Activated T-helper 9 cell treated with anti-CD3 and anti-CD28 coated beads, Interleukin-2, amount 50 U/mL, for 16 hours (primary cell): ENCODE data around the gene TBC1D22A.

ENCODE experiments used
- DNase-seq: peaks from one replicate; pipeline ENCODE4 v3.0.0-alpha.2; 2020; ENCODE audit warnings: low read depth

Gene TBC1D22A

DNA sequence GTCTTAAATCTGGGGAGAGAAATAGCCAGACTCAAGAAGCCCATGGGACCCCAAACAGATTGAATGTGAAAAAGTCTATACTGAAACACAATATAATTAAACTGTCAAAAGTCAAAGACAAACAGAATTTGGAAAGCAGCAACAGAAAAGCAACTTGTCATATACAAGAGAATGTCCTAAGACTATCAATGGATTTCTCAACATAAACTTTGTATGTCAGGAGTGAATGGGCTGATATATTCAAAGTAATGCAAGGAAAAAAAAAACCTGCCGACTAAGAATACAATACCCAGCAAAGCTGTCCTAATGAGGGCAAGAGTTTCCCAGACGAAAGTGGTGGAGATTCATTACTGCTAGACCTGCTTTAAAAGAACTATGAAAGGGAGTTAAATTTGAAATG, 73.2 kb downstream of the TBC1D22A start:
- no peak for DNase-seq

GRCh38 chr22:46841522-46841921, 79.1 kb downstream of the TBC1D22A start:
- DNase-seq, result no peak

DNA sequence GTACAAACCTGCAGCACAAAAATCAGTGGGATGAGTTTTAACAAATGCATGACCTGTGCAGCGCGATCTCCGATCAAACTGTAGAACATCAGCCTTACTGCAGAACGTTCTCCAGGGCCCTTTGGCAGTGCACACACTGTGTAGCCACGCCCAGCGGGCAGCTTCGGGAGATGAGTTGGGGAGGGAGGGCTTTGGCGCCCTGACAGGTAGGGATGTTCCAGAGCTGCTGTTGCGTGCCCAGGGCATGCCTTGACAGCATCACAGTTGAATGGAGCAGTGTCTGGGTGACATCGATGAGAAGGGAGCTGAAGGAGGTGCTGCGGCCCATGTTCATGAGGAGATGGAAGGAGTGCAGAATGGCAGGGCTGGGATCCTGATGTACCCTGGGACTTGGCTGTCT, 80.2 kb downstream of the TBC1D22A start:
- DNase-seq, result no peak

DNA sequence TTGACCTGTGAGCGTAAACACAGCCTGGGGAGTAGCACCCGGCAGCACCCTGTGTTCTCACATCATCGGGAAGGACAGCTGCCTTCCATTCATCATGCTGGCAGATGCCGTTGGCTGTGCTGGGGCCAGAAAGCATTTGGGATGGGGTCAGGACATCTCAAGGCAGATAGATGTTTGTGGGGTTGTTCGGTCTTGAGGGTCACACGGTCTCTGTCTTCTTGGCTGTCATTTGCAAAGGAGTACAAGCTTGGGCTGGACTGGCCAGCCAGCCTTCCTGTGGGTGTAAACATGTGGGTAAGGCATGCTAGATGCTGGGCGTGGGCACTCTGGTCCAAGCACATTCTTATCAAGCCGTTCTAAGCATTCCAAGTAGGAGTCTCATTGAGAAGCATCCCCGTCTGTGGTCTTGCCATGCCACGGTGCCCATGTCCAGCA, 81.4 kb downstream of the TBC1D22A start:
- no peak for DNase-seq

- DNase-seq, result no peak
Measured at GRCh38 chr22:46844606-46845210, 82.3 kb downstream of the TBC1D22A start.

GRCh38 chr22:46845296-46846149, 83.1 kb downstream of the TBC1D22A start:
- DNase-seq, result no peak

- no peak for DNase-seq
Measured at GRCh38 chr22:46846150-46846831, 83.8 kb downstream of the TBC1D22A start.

DNA sequence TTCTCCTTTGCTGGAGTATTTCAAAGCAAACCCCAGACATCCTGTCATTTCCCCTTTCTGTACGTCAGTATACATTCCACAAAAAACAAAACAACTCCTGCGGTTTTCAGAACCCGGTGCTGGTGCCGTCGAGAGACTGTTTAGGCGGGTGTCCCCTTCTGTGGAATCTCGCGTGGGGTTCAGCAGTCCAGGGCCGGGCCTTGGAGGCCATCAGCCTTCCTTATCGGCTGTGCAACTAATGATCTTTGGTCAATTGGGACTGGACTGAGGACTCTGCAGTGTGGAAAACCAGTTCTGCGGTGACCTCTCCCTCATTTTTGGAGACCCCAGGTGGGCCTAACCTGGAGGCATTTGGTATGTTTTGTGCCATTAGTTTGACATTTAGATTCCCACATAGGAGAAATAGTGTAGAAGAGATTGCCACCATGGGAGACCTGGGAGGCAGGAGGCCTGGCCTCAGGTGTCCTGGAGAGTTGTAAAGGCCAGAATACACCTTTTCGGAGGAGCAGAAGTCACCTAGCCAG, 84.4 kb downstream of the TBC1D22A start:
- no peak for DNase-seq

DNA sequence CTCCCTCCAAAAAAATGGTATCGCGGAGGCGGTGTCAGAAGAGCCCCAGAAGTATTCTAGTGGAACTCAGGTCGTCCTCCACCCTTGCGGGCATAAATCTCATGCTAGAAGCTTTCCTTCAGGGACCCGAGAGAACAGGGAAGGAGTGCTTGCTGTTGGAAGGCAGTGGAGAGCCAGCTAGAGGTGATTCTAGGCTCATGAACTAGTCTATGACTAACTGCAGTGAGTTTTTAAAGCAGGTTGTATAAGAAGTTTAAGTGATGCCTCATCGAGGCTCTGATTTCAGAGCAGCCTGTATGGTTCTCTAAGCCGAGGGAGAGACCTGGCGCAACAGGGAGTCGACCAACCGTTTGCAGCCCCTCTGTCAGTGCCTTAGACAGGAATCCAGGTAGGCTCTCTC, 85.7 kb downstream of the TBC1D22A start:
- no peak for DNase-seq

DNA sequence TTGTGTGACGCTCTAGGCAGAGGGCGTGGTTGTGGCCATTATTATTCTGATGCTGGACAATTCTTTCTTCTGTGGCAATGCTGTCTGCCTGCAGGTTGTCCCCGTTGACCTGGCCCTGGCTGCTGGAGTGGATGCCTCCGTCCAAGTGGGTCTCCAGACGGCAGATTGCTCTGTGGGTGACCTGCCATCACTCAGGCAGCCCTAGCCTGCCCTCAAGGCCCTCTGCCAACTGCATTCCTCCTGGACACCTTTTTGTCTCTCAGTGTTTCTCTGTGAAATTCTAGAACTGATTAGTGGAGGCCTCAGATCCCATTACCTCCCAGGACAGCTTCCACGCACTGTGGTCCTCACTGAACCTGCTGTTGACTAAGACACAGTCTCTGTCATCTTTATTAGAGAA, 86.7 kb downstream of the TBC1D22A start:
- DNase-seq, result no peak

DNA sequence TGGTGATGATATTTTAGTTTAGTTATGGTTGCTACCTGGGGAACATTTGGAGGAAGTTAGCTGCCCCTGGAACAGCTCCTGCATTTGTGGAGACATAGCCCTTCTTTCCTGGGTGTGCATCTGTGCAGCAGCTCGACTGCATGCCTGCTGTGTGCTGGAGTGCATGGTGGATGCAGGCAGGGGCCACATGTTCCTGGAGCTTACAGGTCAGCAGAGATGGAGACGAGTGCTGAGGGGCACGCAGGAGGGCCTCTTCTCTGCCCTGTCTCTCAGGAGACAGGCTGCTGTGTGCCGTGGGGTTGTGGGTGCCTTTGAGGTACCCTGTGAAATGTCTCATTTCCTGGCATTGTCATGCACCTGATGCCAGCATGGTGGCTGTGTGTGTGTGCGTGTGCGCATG, 87.5 kb downstream of the TBC1D22A start:
- DNase-seq, result no peak

DNA sequence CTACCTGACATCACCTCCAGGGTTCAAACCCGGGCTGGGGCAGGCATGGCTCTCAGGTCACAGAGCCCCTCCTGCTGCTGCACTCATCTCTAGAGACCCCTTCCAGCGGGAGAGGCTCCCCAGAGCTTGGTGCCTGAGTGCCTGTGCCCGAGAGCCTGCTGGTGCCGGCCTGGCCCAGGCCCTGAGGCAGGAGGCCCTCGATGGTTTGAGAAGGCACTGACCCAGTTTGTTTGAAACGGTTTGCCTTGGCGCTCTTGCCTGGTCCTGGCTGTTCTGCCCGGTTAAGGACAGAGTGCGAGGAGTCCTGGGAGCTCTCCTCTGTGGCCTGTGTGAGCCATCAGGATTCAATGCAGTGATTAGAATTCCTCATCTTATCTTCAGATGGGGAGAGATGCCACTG, 88.9 kb downstream of the TBC1D22A start:
- no peak for DNase-seq

DNA sequence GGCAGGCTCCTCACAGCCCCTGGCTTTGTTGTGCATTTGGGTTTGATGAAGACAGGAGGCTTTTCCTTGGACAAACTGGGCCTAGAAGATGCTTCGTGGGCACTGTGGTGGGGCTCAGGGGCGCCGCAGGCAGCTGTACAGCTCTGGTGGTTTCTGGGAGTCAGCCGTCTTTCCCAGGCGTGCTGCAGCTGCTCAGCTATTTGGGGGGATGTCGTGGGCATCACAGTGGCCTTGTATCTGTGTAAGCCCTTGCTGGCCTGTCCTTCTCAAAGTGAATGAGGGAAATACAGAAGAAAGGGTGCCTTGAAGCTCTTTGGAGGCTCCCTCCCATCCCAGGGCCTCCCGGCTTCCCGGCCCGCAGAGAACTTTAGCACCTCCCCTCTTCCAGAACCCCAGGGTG, 89.5 kb downstream of the TBC1D22A start:
- DNase-seq, result no peak

GRCh38 chr22:46852771-46853170, 90.3 kb downstream of the TBC1D22A start:
- DNase-seq, result no peak

- DNase-seq, result no peak
Measured at GRCh38 chr22:46853191-46853590, 90.7 kb downstream of the TBC1D22A start.

DNA sequence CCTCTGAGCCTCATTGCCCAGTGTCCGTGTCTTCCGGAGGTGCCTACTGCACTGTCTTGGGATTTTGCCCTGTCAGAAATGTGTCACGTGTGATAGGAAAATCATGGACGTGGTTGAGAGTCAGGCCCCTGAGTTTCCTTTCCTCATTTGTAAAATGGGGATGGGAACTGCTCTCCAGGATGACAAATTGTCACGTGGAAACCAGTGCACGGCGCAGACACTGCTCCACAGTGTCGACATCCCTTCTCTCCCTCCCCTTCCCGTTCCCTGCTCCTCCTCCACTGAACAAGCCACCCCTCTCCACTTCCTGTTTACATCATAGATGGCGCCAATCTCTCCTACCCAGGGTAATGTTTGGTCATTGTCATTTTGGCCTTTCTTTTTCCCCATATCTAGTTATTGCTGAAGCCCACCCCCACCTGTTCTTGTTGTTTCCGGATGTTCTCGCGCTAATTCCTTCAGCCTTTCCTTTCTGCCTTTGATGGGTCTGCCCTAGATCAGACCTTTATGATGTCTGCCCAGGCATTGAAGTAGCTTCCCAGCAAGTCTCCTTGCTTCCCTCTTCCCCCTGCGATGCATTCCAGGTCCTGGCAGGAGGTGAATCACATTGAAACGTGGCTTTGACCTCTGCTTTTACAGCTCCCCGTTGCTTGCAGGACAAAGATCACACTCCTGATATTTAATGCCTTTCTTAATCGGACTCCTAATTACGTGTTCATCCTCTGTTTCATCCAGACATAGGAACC, 91.8 kb downstream of the TBC1D22A start:
- no peak for DNase-seq

DNA sequence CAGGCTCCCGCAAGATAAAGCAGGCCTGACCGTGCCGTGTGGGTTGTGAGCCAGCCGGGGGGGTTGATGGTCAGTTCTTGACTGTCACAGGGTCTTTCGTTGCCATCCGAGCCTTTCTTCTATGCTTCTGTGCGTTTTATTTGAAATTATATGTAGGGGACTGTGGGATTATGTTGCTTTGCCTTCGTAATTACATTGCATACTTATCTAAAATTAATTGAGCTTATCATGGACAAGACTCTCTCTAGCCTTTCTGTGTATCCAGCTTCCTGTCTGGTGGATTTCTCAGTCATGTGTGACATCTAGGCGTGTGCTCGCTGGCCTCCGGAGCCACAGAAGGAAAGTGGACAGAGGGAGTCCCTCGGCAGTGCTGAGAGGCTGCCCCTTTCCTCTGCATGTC, 93.2 kb downstream of the TBC1D22A start:
- DNase-seq, result no peak

- DNase-seq, result no peak
Measured at GRCh38 chr22:46856661-46857060, 94.2 kb downstream of the TBC1D22A start.

- DNase-seq, result no peak
Measured at GRCh38 chr22:46857142-46857884, 94.9 kb downstream of the TBC1D22A start.

DNA sequence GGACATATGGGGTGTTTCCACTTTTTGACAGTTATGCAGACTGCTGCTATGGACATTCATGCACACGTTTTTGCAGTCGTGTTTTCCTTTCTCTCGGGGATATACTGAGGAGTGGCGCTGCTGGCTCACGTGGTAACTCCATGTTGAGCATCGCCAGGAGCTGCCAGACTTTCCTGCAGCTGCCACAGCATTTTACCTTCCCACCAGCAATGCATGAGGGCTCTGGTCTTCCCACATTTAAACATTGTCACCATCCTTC, 95.4 kb downstream of the TBC1D22A start:
- DNase-seq, result no peak

DNA sequence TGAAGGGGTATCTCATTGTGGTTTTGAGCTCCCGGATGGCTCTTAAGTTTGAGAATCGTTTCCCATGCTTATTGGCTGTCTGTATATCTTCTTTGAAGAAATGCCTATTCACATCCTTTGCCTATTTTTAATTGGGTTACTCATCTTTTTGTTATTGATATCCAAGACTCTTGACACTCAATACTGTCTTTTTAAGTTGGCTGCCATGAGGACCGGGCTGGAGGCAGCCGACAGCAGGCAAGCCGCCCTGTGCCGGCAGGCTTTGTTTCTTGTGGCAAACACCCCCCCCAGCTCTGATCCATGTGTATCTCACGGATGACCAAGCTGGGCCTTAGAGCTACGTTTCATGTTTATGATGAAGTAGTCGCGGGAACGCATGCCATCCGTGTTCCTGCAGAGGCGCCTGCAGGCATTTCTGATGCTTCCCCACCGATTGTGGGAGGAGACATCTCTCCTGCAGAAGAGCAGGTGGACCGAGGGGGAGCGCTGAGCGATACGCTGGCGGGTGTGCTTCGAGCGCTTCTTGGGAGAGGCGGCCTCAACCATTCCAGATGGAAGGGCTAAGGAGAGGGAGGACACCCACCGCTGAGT, 95.8 kb downstream of the TBC1D22A start:
- DNase-seq, result no peak
